IMR-90 (cell line): ENCODE results near the gene SLC26A3.

Experiments used
- CHD1 ChIP-seq: IDR thresholded peaks from 2 replicates; pipeline ENCODE4 v1.6.1; 2012; ENCODE audit warnings: low read depth, low read length, improper control_type of control experiment
- TF ChIP-seq, protein P1 (sequence below): conservative IDR thresholded peaks from 2 replicates; pipeline ENCODE4 v1.5.1; 2012; ENCODE audit warnings: mild to moderate bottlenecking, low read depth, low read length, improper control_type of control experiment

DNA sequence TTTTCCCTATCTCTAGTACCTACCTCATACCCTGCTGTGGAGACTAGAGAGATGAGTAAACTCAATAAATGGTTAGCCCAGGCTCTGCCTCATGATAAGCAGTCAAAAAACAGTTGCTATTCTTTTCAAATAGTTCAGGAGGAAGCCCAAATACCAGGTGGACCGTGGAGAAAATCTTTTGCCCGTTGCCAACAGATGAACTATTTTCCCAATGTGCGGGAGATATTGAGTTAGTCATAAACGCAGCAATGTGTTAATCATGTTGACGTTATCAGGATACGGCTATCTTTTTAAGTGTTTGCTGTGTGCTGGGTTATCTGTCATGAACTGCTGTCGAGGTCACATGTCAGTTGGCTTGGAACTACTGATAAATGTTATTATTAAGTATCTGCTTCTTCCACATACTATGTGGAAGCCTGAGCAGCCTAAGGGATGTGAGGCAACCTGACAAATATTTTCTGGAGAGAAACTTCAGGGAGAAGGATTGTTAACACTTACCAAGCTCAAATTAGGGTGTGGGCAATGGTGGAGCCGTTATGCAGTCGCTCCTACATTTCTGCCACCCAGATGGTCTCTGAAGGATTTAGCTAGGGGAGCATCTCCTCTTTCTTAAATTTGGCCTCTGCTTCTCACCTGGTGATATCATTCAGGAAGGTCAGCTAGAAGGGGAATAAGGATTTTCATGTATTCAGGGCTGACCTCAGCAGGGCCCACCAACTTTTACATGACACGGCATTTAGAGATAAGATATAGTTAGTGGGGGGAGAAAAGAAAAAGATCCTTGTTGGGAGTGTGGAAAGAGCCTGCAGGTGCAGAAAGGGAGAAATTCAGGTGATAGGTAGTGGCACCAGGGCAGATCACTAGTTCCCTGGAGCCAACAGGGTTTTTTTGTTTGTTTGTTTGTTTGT lies 33.5 kb upstream of the SLC26A3 start:
- TF ChIP-seq, protein P1, sequence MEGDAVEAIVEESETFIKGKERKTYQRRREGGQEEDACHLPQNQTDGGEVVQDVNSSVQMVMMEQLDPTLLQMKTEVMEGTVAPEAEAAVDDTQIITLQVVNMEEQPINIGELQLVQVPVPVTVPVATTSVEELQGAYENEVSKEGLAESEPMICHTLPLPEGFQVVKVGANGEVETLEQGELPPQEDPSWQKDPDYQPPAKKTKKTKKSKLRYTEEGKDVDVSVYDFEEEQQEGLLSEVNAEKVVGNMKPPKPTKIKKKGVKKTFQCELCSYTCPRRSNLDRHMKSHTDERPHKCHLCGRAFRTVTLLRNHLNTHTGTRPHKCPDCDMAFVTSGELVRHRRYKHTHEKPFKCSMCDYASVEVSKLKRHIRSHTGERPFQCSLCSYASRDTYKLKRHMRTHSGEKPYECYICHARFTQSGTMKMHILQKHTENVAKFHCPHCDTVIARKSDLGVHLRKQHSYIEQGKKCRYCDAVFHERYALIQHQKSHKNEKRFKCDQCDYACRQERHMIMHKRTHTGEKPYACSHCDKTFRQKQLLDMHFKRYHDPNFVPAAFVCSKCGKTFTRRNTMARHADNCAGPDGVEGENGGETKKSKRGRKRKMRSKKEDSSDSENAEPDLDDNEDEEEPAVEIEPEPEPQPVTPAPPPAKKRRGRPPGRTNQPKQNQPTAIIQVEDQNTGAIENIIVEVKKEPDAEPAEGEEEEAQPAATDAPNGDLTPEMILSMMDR, result no peak
- TF ChIP-seq CHD1, result no peak
